ENCODE data around the gene FALEC.

Gene FALEC

DNA sequence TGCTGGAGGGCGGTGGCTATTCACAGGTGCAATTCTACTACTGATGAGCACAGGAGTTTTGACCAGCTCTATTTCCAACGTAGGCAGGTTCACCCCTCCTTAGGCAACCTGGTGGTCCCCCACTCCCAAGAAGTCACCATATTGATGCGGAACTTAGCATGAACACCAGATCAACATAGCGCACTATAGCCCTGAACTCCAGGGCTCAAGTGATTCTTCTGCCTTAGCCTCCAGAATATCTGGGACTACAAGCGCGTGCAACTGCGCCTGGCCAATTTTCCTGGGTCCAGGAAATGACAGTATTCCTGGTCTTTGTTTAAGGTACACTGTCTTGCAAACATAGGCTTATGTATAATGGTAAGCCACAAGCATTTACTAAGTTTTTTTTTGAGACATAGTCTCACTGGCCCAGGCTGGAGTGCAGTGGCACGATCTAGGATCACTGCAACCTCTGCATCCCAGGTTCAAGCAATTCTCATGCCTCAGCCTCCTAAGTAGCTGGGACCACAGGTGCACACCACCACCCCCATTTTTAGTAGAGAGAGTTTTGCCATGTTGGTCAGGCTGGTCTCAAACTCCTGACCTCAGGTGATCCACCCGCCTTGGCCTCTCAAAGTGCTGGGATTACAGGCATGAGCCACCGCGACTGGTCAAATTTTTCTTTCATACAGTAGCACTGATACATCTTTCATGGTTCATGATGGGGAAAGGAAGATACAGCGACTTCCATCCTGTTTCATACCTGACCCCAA, 51.2 kb downstream of the FALEC start:
- Histone ChIP-seq H3K9me3 (ENCODE audit: severe bottlenecking) (no peaks in the 10 kb centered on the region), H3K27me3 (ENCODE audit: insufficient read depth, poor library complexity, severe bottlenecking) (no peaks in the 10 kb centered on the region), H3K4me1 (ENCODE audit: insufficient read depth, poor library complexity, severe bottlenecking) (peaks cover 63% of the 10 kb centered on the region), H3K27ac (ENCODE audit: poor library complexity, severe bottlenecking) (peak overlapping the region; percentile 100), H3K4me3 (ENCODE audit: severe bottlenecking) (no peak overlapping the region), H3K36me3 (ENCODE audit: low read depth) (0 out of 2 replicates have a peak, but pooled peaks cover 3% of the 10 kb centered on the region)
- ATAC-seq (ENCODE audit: low read depth): no peak
- DNase-seq (ENCODE audit: low spot score): no peak
- TF ChIP-seq, protein P1, sequence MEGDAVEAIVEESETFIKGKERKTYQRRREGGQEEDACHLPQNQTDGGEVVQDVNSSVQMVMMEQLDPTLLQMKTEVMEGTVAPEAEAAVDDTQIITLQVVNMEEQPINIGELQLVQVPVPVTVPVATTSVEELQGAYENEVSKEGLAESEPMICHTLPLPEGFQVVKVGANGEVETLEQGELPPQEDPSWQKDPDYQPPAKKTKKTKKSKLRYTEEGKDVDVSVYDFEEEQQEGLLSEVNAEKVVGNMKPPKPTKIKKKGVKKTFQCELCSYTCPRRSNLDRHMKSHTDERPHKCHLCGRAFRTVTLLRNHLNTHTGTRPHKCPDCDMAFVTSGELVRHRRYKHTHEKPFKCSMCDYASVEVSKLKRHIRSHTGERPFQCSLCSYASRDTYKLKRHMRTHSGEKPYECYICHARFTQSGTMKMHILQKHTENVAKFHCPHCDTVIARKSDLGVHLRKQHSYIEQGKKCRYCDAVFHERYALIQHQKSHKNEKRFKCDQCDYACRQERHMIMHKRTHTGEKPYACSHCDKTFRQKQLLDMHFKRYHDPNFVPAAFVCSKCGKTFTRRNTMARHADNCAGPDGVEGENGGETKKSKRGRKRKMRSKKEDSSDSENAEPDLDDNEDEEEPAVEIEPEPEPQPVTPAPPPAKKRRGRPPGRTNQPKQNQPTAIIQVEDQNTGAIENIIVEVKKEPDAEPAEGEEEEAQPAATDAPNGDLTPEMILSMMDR (IDR thresholded peaks at IDR 0.05; ENCODE audit: poor library complexity, severe bottlenecking): no peak

DNA sequence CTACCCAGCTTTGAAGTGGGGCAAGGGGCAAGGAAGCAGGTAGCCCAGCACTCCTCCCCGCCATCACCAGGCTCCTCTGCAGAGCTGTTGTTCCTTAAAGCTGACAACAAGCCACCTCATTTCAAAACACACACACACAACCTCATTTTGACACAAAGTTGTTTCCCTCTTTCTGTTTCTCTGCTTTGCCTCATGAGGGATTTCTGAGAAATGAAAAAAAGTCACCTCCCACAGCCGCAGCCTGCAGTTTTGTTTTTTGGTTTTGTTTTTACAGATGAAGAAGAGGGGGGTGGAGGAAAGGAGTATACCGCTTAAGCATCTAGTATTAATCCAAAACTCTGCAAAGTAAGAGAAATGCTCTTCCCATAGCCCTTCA, 51.8 kb downstream of the FALEC start:
- no peak overlapping the region for H3K4me3 ChIP-seq (ENCODE audit: severe bottlenecking)
- no peaks in the 10 kb centered on the region for H3K9me3 ChIP-seq (ENCODE audit: severe bottlenecking)
- peaks cover 60% of the 10 kb centered on the region for H3K4me1 ChIP-seq (ENCODE audit: insufficient read depth, poor library complexity, severe bottlenecking)
- ATAC-seq (ENCODE audit: low read depth) (no peak), DNase-seq (ENCODE audit: low spot score) (no peak)
- TF ChIP-seq, protein P1 (IDR thresholded peaks at IDR 0.05; ENCODE audit: poor library complexity, severe bottlenecking): no peak
- H3K27ac ChIP-seq (ENCODE audit: poor library complexity, severe bottlenecking): peak overlapping the region; percentile 100
- no peaks in the 10 kb centered on the region for H3K27me3 ChIP-seq (ENCODE audit: insufficient read depth, poor library complexity, severe bottlenecking)
- H3K36me3 ChIP-seq (ENCODE audit: low read depth): peaks cover 2% of the 10 kb centered on the region

DNA sequence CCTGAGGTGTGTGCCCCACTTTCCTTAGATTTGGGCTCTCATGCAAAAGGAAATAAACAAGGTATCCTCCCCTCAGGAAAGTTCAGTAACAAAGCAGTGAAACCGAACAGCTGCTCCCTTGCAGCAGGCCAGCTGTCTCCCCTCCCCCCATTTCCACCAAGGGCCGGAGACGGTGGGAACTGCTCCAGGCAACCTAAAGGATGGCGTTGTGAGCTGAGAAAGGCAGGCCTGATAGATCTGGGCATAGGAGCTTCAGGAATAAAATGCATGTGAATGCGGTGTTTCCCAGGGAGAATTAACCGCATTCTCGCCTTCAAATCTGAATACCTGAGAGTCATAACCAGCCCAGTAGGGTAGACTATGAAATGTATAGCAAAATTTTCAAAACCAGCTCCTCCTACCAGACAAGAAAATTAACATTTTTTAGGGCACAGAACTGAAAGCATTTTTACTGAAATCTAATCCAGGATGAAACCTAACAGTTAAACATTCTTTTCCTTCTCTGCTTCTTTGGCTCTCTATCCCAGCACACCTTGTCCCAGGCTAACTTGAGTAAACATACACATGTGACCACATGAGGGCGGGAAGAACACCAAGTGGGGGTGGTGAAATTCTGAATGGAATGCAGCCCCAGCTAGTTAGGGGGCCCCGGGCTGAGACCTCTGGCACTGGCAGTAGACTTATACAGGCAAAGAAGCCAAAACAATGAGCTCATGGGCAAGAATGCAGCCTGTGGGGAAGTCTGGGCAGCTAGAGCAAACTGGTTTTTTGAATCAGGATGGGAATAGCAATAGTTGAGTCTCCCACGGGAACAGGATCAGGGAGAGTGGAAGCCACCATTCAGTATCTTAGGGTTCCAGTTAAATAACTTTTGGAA, 52.4 kb downstream of the FALEC start:
- Histone ChIP-seq H3K36me3 (ENCODE audit: low read depth) (peaks cover 6% of the 10 kb centered on the region), H3K9me3 (ENCODE audit: severe bottlenecking) (no peaks in the 10 kb centered on the region), H3K4me1 (ENCODE audit: insufficient read depth, poor library complexity, severe bottlenecking) (peaks cover 60% of the 10 kb centered on the region), H3K27ac (ENCODE audit: poor library complexity, severe bottlenecking) (peak overlapping the region; percentile 100), H3K4me3 (ENCODE audit: severe bottlenecking) (peak overlapping the region; percentile 1), H3K27me3 (ENCODE audit: insufficient read depth, poor library complexity, severe bottlenecking) (no peaks in the 10 kb centered on the region)
- DNase-seq (ENCODE audit: low spot score) (peak; percentile 96), ATAC-seq (ENCODE audit: low read depth) (peak; percentile 73)
- TF ChIP-seq, protein P1 (IDR thresholded peaks at IDR 0.05; ENCODE audit: poor library complexity, severe bottlenecking): no peak

DNA sequence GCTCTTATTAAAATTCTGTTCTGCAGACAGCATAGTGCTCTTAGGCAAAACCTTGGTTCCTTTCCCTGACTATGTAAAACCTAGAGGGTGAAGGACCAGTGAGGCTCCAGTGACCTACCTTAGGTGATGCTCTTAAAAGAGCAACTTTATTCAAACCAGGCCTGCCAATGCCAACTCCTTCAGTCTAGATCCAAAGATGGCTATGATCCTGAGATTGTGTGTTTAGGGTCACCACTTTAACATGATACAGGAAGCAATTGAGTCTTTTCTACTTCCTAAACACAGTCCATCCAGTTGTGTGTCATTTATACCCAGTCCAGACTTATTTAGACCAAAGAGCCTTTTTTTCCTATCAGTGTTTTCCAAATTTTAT, 53.0 kb downstream of the FALEC start:
- H3K4me1 ChIP-seq (ENCODE audit: insufficient read depth, poor library complexity, severe bottlenecking): peaks cover 60% of the 10 kb centered on the region
- H3K27me3 ChIP-seq (ENCODE audit: insufficient read depth, poor library complexity, severe bottlenecking): no peaks in the 10 kb centered on the region
- no peak overlapping the region for H3K4me3 ChIP-seq (ENCODE audit: severe bottlenecking)
- H3K36me3 ChIP-seq (ENCODE audit: low read depth): peaks cover 13% of the 10 kb centered on the region
- DNase-seq (ENCODE audit: low spot score) (no peak), ATAC-seq (ENCODE audit: low read depth) (peak; percentile 6)
- TF ChIP-seq, protein P1 (IDR thresholded peaks at IDR 0.05; ENCODE audit: poor library complexity, severe bottlenecking): no peak
- peak overlapping the region; percentile 100 for H3K27ac ChIP-seq (ENCODE audit: poor library complexity, severe bottlenecking)
- no peaks in the 10 kb centered on the region for H3K9me3 ChIP-seq (ENCODE audit: severe bottlenecking)
